C1 segment of cervical spinal cord (tissue), 14 donors: ENCODE measurements around the gene DLX3.
A peak's percentile ranks its signal among the peaks of the same experiment; 100 is the strongest.
"Not testable (repeated sequence)": the region's sequence is repeated elsewhere in the genome, so short reads cannot be mapped to it uniquely, and the experiment has no call there.

Experiments used
- DNase-seq, 14 donors: peaks; one replicate each; lab custom pipeline; 2025; lab: John Stamatoyannopoulos, UW

DLX3 gene

DNA sequence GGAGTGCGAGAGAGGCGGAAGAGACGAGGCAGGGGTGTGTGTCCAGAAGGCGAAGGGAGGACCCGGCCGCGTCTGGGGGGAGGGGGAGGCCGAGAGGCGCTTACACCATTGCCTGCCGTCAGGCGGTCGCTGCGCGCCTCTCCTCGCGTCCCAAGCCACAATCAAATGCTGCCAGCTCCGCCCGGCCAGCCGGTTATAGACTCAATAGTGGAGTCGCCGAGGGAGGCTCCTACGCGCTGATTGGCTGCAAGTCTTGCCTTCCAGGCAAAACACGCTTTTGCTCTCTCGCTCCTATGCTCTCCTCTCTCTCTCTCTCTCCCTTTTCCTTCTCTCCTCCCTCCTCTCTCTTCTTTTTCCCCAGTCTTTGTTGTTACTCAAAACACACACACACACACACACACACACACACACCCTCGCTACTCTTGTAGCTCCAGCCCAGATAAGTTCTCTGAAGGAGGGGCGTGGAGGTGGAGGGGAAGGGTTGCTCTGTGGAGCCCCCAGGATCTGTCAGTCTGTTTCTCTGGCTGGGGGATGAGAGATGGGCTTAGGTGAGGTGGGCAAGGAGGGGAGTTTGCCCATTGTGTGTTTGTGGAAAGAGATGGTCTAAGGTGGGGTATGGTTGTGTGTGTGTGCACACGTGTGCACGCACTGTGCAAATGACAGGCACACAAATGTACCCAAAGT is at the start of gene DLX3:
DLX3 (minus strand) TSS at position 170 of the 684 bp plus-strand sequence. CDS start 226 bp downstream, outside the sequence.
- peak in 1 of 14 donors; percentile 27 for DNase-seq

DNA sequence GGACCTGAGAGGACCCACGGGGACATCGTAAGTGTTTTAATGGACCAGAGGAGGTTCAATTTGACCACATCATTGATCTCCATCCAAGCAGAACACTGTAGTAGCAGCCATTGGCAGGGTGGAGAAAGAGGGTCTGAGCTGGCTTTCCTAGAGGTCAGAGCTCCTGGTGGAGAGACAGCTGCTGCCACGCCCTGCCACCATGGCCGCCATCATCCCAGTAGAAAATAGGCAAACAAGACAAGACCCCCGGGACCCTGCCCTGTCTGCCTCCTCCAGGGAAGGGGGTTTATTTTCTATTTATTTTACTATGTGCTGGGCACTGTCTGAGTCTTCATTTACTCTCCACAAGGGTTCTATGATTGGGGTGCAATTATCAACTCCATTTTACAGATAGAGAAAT is 49.5 kb upstream of the DLX3 start:
- DNase-seq = no peak

GRCh38 chr17:50043290-50044148 is 48.5 kb upstream of the DLX3 start:
- no peak for DNase-seq

- DNase-seq = no peak
Measured at GRCh38 chr17:50042211-50042610, 47.2 kb upstream of the DLX3 start.

GRCh38 chr17:50040496-50040895 is 45.5 kb upstream of the DLX3 start:
- not testable (repeated sequence) for DNase-seq

DNA sequence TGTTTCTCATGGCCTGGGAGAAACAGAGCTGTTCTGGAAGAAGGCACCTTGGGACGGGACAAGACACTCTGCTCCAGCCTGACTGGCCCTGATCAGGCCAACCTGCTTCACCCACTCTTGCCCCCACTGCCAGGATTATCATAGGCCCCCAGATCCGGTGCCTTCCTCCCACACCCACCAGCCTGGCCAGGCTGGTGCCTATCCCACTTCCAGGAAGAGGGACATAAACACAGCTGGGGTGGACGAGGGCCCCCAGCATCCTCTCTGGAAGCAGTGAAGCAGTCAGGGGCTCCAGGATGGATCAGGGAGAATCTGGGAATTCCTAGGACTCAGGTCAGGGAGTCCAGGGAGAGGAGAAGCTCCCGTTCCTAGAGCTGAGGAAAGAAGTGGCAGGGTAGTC is 44.0 kb upstream of the DLX3 start:
- no peak for DNase-seq

DNA sequence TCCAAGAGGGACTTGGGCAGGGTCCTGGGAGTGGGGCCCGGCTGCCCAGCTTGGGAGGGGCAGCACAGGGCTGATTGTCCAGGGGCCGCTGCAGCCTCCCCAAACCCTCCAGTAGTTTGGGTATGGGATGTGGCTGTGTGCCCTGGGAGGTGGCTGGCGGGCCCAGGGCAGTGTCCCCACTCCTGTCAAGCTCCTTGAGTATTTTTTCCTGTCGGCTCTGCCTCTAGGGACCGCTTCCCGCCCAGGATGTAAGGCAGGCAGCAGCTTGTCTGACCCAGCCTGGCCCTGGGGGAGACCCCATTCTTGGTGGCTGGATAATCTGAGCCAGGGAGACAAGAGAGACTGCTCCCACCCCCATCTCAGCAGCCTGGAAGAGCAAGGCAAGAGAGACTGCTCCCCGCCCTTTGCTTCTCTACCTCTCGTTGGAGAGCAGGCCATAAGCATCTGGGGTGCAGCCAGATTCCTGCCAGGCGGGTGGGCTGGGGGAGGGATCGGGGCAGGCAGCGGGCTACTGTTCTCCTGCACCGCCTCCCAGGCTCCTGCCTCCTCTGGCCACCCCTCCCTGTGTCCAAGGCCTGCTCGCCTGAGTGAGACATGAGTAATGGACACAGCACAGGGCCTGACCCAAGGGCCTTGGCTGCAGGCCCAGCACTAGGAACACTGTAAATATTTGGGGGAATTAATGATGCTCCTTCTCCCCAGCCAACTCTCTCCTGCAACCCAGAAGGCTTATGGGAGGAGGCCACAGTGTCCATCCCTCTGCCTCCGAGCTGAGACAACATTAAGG is 42.5 kb upstream of the DLX3 start:
- no peak for DNase-seq

DNA sequence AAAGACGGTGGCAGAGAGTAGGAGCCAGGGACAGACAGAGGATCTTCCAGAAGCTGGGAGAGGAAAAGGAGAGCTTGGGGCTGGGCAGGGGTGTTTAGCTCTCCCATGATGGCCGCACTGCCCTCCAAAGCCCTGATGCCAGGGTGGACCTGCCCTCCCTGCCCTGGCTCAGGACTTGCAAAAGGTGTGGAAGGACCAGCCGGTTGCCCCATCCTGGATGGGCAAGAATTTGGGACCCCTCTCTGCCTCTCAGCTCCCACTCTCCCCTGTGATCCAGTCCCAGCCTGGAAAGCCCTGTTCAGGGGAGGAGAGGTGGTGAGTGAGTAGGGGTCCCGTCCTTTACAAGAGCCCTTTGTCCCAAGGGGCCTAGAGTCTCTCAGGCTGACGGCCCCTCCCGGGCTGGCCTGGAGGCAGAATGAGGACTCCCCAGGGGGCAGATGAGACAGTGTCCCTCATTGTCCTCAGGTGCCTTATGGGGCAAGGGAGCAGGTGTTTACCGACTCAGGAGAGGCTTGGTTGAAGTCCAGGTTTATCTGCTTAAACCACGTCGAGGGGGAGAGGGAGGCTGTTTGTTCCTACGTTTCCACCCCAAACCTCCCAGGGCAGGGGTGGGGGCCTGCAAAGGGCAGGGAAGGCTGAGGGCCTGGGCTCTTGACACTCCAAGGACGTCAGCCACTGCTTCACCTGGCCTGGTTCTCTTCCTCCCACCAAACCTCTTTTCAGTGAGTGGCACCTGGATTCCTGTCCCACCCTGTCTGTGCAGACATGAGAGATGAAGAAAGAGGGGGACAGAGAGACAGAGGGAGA is 41.6 kb upstream of the DLX3 start:
- no peak for DNase-seq

DNA sequence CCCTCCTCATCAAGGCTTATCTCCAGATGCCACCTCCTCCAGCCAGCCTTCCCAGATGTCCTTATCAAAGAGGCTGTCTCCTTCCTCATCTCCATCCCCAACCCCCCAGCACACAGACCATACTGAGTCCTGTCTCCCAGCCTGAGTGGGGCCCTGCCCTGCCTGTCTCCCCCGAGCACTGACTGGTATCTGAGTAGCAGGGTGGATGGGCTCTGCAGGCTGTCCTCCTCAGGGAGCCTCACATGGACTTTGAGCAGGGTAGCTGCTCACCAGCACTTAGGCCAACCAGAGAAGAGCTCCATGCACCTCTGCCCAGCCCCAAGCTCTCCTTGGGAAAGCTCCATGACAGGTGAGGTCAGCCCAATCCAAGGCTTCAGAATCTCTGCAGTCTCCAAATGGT is 40.9 kb upstream of the DLX3 start:
- no peak for DNase-seq

DNA sequence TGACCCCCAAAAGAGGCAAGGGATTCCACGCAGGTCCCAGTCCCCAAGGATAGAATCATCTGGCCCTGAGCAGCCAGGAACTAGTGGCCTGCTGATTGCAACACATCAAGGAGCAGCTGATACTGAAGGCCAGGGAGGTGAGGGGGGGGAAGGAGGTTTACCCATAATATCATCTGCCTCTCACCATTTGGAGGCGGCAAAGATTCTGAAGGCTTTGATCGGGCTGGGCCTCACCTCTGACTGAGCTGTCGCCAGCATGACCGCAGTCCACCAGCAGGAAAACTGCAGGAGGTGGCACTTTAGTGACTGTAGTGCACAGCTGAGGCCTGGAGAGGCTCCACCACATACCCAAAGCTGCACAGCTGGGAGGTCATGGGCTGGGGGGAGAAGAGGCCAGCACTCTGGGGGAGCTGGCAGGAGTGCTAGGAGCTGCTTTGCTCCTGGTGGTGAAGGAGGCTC is 40.4 kb upstream of the DLX3 start:
- DNase-seq = no peak

GRCh38 chr17:50034498-50035364 is 39.7 kb upstream of the DLX3 start:
- DNase-seq = no peak

- no peak for DNase-seq
Measured at GRCh38 chr17:50033316-50033715, 38.3 kb upstream of the DLX3 start.

GRCh38 chr17:50029185-50029584 is 34.2 kb upstream of the DLX3 start:
- DNase-seq = no peak

- no peak for DNase-seq
Measured at GRCh38 chr17:50028736-50029120, 33.7 kb upstream of the DLX3 start.

GRCh38 chr17:50027881-50028735 is 33.1 kb upstream of the DLX3 start:
- DNase-seq = no peak

DNA sequence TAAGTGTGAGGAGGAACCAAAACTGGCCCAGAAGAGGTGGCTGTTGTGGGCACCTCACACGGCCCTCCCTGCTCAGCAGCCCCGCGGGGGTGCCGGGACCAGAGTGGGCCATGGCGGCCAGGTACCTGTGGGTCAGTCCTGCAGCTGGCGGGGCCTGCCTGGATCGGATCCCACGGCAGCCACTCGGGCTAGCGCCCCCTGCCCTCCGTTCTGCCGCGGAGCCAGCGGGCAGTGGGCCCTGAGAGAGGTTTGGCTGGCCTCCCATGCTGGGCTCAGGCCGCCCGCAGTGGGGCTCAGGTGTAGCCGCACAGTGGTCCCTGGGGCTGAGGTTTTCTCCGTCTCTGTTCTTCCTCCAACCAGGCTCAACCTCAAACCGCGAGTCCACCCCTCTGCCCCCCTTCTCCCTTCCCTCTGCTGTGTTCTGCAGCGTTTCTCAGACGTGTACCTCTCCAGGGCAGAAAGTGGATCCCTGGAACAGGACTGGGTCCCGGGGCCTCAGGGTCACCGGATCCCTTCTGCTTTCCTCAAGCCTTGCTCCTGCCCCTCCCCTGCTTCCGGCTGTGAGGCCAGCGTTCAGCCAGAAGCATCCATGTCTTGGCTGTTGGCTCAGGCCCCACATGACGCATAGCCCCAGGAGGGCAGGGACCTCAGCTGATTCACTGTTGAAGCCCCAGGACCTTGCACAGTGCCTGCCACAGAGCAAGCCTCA is 32.3 kb upstream of the DLX3 start:
- peak in 1 of 14 donors; percentile 10 for DNase-seq

GRCh38 chr17:50026837-50027171 is 31.8 kb upstream of the DLX3 start:
- DNase-seq = peak in 13 of 14 donors; percentile 11 to 77 (median 44)

- no peak for DNase-seq
Measured at GRCh38 chr17:50026046-50026675, 31.1 kb upstream of the DLX3 start.
